Urinary bladder (tissue), 4 donors: ENCODE data around the gene RPH3AL. TPM values are rescaled to one million over a fixed set of nuclear protein-coding genes. Genes with fewer than 3 reads are reported as not detected.
A peak's percentile ranks its signal among the peaks of the same experiment; 100 is the strongest.

Experiments
- DNase-seq: peaks from one replicate; pipeline ENCODE4 v3.0.0-alpha.2; 2015; ENCODE audit errors: extremely low spot score
- H3K27ac ChIP-seq: one replicate; pipeline ENCODE4 v1.5.1; 2013; ENCODE audit warnings: low read depth, mild to moderate bottlenecking, moderate library complexity
- H3K36me3 ChIP-seq: one replicate; pipeline ENCODE4 v1.6.1; 2013; ENCODE audit warnings: mild to moderate bottlenecking, moderate library complexity; ENCODE audit not compliant: insufficient read depth
- H3K4me1 ChIP-seq: one replicate; pipeline ENCODE4 v1.6.1; 2013; ENCODE audit warnings: mild to moderate bottlenecking, moderate library complexity; ENCODE audit not compliant: insufficient read depth
- H3K4me3 ChIP-seq: one replicate; pipeline ENCODE4 v1.5.1; 2013; ENCODE audit warnings: low read depth, low read length
- WGBS: extraction: QIAGEN DNeasy Blood & Tissue Kit; methylation state at CpG from one replicate; pipeline ENCODE4 v1.1.7; 2013; 5-methylcytosine and 5-hydroxymethylcytosine counted together
- polyA plus RNA-seq: library from polyadenylated mRNA; stranded (reverse); fragments of 200-250 nt; gene quantifications from one replicate; pipeline ENCODE4 v1.2.3, GENCODE V29; 2013
- total RNA-seq: library from RNA; depleted of rRNA; stranded (reverse); fragments of >200 nt; gene quantifications from one replicate; pipeline ENCODE4 v1.2.3, GENCODE V29; 2014
- donor health status: healthy with polysubstance abuse.
- donor health status: healthy.

RPH3AL gene
- total and polyA plus RNA-seq, 2 donors = 5.4 to 7.1 TPM

DNA sequence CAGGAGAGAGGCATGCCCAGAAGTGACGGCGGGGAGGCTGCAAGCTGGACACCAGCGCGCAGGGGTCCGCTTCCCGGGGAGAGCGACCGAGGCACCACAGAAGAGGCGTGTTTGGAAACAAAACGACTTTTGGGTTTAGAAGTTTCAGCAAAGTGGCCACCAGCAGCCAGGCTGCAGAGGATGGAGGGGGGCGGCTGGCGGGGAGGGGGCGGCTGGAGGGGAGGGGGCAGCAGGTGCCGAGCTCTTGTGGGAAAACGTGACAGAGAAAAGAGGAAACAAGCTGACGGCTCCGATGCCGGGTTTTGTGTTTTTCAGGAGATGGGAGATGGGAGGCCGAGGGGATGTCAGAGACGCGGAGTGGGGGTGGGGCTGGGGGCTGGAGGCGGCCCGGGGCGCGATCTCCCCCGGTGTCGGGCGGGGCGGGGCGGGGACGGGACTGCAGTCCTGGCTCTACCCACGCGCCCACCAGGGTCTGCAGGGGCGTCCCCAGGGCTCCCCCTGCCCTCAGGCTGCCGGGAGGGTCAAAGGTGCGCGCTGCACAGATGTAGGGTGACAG is 32.1 kb upstream of the RPH3AL start:
- H3K27ac ChIP-seq = no peak overlapping the region
- WGBS = 45% methylated on average over 37 of the region's 37 CpGs
- no peaks in the 10 kb centered on the region for H3K36me3 ChIP-seq
- no peaks in the 10 kb centered on the region for H3K4me1 ChIP-seq
- peak overlapping the region; percentile 81 for H3K4me3 ChIP-seq
- DNase-seq = no peak

- no peak overlapping the region for H3K27ac ChIP-seq
- WGBS = 87% methylated on average over 19 of the region's 19 CpGs
These were observed 31.4 kb upstream of the RPH3AL start for GRCh38 chr17:383771-384621.

DNA sequence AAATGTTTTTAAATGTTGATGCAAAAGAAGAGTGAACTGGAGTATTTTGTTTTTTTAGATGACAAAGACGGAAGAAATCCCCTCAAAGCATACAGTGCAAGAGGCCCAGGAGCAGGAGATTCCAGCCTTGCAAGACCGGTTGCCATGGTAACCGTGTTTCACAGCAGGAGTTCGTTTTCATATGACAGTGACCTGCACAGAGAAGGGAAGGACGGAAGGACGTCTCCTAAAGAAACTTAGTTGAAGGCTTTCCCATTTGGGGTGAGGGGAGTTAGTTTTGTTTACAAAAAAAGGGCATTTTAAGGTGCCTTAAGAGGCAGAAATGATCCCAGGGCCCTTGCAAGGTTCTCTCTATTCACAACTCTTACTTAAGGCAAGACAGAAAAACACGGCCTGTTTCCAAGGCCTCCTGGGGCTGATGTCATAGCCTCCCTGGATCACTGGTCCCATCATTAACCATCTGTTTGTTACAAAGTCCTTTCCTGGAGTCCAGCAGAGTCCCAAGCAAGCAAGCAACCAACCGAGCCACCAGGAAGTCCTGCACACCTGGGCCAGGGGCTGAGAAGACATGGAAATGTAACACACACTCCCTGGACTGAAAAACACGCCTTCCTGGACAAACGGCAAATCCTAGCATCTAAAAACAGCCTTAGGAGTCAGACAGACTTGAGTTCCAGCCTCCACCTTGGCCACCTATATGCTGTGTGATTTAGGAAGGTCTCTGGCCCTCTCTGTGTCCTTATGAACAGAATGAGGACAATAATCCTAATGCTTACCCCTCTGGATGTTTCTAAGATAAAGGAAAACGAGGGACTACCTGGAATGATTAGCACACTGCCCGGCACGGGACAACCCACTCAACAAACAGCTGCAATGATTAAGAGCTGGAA is 30.3 kb upstream of the RPH3AL start:
- no peak overlapping the region for H3K27ac ChIP-seq
- DNase-seq = peak; percentile 82
- 61% methylated on average over 13 of the region's 13 CpGs for WGBS

More at GRCh38 chr17:383771-384621, 31.4 kb upstream of the RPH3AL start:
- Histone ChIP-seq H3K4me1 (no peaks in the 10 kb centered on the region), H3K4me3 (no peak overlapping the region), H3K36me3 (no peaks in the 10 kb centered on the region)
- DNase-seq = no peak

GRCh38 chr17:381941-382643 is 29.5 kb upstream of the RPH3AL start:
- Histone ChIP-seq H3K36me3 (no peaks in the 10 kb centered on the region), H3K4me3 (no peak overlapping the region), H3K27ac (no peak overlapping the region), H3K4me1 (no peaks in the 10 kb centered on the region)
- WGBS = 77% methylated on average over 9 of the region's 9 CpGs
- DNase-seq = no peak

More for the DNA sequence above, 30.3 kb upstream of the RPH3AL start:
- no peaks in the 10 kb centered on the region for H3K36me3 ChIP-seq
- no peak overlapping the region for H3K4me3 ChIP-seq
- no peaks in the 10 kb centered on the region for H3K4me1 ChIP-seq

- Histone ChIP-seq H3K27ac (no peak overlapping the region), H3K4me1 (no peaks in the 10 kb centered on the region), H3K4me3 (no peak overlapping the region), H3K36me3 (no peaks in the 10 kb centered on the region)
- WGBS = 58% methylated on average over 8 of the region's 8 CpGs
- no peak for DNase-seq
These were observed 28.9 kb upstream of the RPH3AL start for GRCh38 chr17:381516-381915.

DNA sequence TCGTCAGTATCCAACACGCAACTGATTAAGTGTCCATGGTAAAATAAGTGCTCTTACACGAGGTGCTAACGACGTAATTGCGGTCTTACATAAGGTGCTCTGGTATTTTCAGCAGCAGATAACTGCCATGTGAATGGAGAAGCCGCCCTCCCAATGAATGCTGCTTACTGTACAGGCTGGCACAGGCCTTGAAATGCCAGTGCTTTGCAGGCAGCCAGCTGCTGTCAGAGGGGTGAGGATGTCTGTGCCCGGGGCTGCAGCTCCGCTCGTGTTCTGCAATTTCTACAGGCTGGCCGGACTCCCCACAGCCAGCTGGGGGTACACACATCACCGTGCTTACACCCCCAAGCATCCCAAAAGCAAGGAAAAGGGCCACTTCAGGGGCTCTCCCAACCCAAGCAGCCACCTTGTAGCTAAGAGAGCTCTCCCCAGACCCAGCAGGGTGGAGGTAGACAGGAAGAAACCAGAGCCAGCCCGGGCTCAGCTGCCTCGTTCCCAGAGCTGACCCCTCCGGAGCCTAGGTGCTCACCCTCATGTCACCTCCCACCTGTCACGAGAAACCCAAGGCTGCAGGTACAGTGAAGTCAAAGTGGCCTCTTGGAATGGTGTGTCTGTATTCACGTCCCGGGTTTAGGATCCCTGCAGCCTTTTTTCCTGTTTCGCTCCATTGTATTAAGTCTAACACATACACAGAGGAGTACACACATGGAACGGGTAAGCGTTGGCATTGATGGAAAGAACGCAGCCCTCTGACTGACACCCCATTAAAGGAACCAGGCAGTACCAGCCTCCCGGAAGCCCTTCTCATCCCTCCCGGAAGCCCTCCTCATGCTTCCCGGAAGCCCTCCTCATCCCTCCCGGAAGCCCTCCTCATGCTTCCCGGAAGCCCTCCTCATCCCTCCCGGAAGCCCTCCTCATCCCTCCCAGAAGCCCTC is 27.2 kb upstream of the RPH3AL start:
- Histone ChIP-seq H3K27ac (no peak overlapping the region), H3K4me1 (no peaks in the 10 kb centered on the region), H3K4me3 (no peak overlapping the region), H3K36me3 (no peaks in the 10 kb centered on the region)
- 84% methylated on average over 28 of the region's 28 CpGs for WGBS
- DNase-seq = no peak

- Histone ChIP-seq H3K36me3 (no peaks in the 10 kb centered on the region), H3K4me1 (no peaks in the 10 kb centered on the region), H3K4me3 (no peak overlapping the region), H3K27ac (no peak overlapping the region)
- DNase-seq = no peak
- WGBS = 77% methylated on average over 5 of the region's 5 CpGs
These were observed 25.5 kb upstream of the RPH3AL start for GRCh38 chr17:378068-378467.

GRCh38 chr17:376936-377863 is 24.6 kb upstream of the RPH3AL start:
- H3K27ac ChIP-seq = no peak overlapping the region
- no peak for DNase-seq
- no peaks in the 10 kb centered on the region for H3K4me1 ChIP-seq
- no peak overlapping the region for H3K4me3 ChIP-seq
- WGBS = 58% methylated on average over 14 of the region's 14 CpGs
- no peaks in the 10 kb centered on the region for H3K36me3 ChIP-seq

DNA sequence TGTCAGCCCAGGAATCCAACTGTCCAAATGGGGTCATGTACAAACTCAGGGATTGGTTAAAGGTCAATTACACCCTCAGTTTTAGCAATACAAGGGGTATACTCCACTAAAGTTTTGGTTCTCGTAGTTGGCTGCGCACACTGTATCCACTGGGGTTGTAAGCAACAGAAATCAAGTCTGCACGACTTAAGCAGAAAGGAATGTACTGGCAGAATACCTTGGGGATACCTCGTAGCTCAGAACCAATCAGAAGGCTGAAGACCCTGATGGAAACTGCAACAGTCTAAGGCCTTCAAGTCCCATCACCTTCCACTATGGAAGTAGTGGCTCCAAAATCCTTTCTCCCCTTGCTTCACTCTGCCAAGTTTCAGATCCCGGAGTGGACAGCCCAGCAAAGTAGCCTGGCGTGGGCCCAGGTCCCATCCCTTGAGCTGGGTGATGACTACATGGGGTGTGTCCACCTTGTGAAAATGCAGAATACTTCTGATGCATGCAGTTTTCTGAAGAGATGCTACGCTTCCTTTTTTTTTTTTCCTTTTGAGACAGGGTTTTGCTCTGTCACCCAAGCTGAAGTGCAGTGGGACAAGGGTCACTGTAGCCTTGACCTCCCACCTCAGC is 21.1 kb upstream of the RPH3AL start:
- no peaks in the 10 kb centered on the region for H3K36me3 ChIP-seq
- 72% methylated on average over 7 of the region's 7 CpGs for WGBS
- H3K27ac ChIP-seq = no peak overlapping the region
- no peak overlapping the region for H3K4me3 ChIP-seq
- no peak for DNase-seq
- no peaks in the 10 kb centered on the region for H3K4me1 ChIP-seq

- no peak for DNase-seq
- Histone ChIP-seq H3K4me3 (no peak overlapping the region), H3K4me1 (no peaks in the 10 kb centered on the region), H3K27ac (no peak overlapping the region), H3K36me3 (no peaks in the 10 kb centered on the region)
- WGBS = 60% methylated on average over 18 of the region's 18 CpGs
These were observed 19.8 kb upstream of the RPH3AL start for GRCh38 chr17:372157-373152.
